ENCODE data around the gene MARCKSL1. TPM values are rescaled to one million over a fixed set of nuclear protein-coding genes. Genes with fewer than 3 reads are reported as not detected.
"Not testable (repeated sequence)": the region's sequence is repeated elsewhere in the genome, so short reads cannot be mapped to it uniquely, and the experiment has no call there.

MARCKSL1 gene
- total RNA-seq, 1 donor from 2014 or later, result 465 TPM

DNA sequence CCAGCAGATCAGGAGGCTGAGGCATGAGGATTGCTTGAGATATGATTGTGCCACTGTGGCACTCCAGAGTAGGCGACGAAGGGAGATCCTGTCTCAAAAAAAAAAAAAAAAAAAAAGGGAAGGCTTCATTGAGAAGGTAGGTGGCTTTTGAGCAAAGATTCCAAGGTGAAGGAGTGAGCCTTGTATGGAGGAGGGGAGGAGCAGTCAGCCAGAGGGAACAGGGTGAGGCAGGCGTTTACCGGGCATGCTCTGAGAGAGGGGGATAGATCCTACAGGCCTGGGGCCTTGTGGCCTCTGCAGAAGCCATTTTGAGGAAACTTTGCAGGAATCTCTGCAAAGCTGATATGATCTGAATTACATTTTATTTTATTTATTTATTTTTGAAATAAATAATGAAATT lies 49.3 kb downstream of the MARCKSL1 start:
- TF ChIP-seq, protein P1, sequence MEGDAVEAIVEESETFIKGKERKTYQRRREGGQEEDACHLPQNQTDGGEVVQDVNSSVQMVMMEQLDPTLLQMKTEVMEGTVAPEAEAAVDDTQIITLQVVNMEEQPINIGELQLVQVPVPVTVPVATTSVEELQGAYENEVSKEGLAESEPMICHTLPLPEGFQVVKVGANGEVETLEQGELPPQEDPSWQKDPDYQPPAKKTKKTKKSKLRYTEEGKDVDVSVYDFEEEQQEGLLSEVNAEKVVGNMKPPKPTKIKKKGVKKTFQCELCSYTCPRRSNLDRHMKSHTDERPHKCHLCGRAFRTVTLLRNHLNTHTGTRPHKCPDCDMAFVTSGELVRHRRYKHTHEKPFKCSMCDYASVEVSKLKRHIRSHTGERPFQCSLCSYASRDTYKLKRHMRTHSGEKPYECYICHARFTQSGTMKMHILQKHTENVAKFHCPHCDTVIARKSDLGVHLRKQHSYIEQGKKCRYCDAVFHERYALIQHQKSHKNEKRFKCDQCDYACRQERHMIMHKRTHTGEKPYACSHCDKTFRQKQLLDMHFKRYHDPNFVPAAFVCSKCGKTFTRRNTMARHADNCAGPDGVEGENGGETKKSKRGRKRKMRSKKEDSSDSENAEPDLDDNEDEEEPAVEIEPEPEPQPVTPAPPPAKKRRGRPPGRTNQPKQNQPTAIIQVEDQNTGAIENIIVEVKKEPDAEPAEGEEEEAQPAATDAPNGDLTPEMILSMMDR (conservative IDR thresholded peaks at IDR 0.05), result no peak
- DNase-seq (ENCODE audit: extremely low spot score, unreplicated experiment), result no peak
- no peaks in the 10 kb centered on the region for H3K9me3 Mint-ChIP-seq
- H3K27me3 Mint-ChIP-seq, result no peaks in the 10 kb centered on the region
- no peak overlapping the region for H3K4me3 Mint-ChIP-seq
- no peak overlapping the region for H3K27ac Mint-ChIP-seq
- H3K36me3 Mint-ChIP-seq, result no peaks in the 10 kb centered on the region
- peaks cover 5% of the 10 kb centered on the region for H3K4me1 Mint-ChIP-seq (ENCODE audit: unreplicated experiment)

DNA sequence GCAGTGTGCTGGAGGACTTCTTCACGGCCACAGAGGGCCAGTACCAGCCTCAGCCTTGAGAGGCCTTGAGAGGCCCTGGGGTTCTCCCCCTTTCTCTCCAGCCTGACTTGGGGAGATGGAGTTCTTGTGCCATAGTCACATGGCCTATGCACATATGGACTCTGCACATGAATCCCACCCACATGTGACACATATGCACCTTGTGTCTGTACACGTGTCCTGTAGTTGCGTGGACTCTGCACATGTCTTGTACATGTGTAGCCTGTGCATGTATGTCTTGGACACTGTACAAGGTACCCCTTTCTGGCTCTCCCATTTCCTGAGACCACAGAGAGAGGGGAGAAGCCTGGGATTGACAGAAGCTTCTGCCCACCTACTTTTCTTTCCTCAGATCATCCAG lies 50.4 kb downstream of the MARCKSL1 start:
- Mint-ChIP-seq H3K4me3 (no peak overlapping the region), H3K9me3 (no peaks in the 10 kb centered on the region), H3K27me3 (no peaks in the 10 kb centered on the region), H3K36me3 (no peaks in the 10 kb centered on the region), H3K27ac (no peak overlapping the region), H3K4me1 (ENCODE audit: unreplicated experiment) (no peaks in the 10 kb centered on the region)
- TF ChIP-seq, protein P1 (conservative IDR thresholded peaks at IDR 0.05), result no peak
- DNase-seq (ENCODE audit: extremely low spot score, unreplicated experiment), result no peak

DNA sequence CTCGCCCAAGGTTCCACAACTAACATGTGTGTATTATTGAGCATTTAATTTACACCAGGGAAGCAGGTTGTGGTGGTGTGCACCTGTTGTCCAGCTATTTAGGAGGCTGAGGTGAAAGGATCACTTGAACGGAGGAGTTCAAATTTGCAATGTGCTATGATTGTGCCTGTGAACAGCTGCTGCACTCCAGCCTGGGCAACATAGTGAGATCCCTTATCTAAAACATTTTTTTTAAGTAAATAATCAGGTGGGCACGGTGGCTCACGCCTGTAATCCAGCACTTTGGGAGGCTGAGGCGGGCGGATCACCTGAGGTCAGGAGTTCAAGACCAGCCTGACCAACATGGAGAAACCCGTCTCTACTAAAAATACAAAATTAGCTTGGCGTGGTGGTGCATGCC lies 51.3 kb downstream of the MARCKSL1 start:
- not testable (repeated sequence) for H3K27me3 Mint-ChIP-seq; H3K9me3 Mint-ChIP-seq; DNase-seq (ENCODE audit: extremely low spot score, unreplicated experiment); H3K36me3 Mint-ChIP-seq; H3K4me3 Mint-ChIP-seq; H3K4me1 Mint-ChIP-seq (ENCODE audit: unreplicated experiment); H3K27ac Mint-ChIP-seq

Other genes with a start within 250 kb of the MARCKSL1 start
- gene KPNA6, start 228.2 kb downstream of the MARCKSL1 start, total RNA-seq (ENCODE audit: low replicate concordance), result 76.2 and 85.1 TPM in 2 replicates
- 54.0 and 60.4 TPM in 2 replicates for gene TXLNA, start 156.6 kb downstream of the MARCKSL1 start, total RNA-seq (ENCODE audit: low replicate concordance)
- 15.8 and 19.6 TPM in 2 replicates for gene CCDC28B, start 135.6 kb downstream of the MARCKSL1 start, total RNA-seq (ENCODE audit: low replicate concordance)
- 4.3 and 4.7 TPM in 2 replicates for gene IQCC, start 130.6 kb downstream of the MARCKSL1 start, total RNA-seq (ENCODE audit: low replicate concordance)
- not detected in 2 replicates for gene DCDC2B, start 127.1 kb downstream of the MARCKSL1 start, total RNA-seq (ENCODE audit: low replicate concordance)
- gene TMEM234, start 113.9 kb downstream of the MARCKSL1 start, total RNA-seq (ENCODE audit: low replicate concordance), result 33.9 and 35.4 TPM in 2 replicates
- gene EIF3I, start 113.8 kb downstream of the MARCKSL1 start, total RNA-seq (ENCODE audit: low replicate concordance), result 162 and 179 TPM in 2 replicates
- gene FAM167B, start 89.0 kb downstream of the MARCKSL1 start, total RNA-seq (ENCODE audit: low replicate concordance), result 1.4 and 2.1 TPM in 2 replicates
- not detected in 2 replicates for gene LCK, start 85.0 kb downstream of the MARCKSL1 start, total RNA-seq (ENCODE audit: low replicate concordance)
- gene HDAC1, start 44.1 kb downstream of the MARCKSL1 start, total RNA-seq (ENCODE audit: low replicate concordance), result 108 and 114 TPM in 2 replicates
- 4.7 and 8.7 TPM in 2 replicates for gene FAM229A, start 26.3 kb upstream of the MARCKSL1 start, total RNA-seq (ENCODE audit: low replicate concordance)
- 2.1 and 3.8 TPM in 2 replicates for gene TSSK3, start 26.3 kb upstream of the MARCKSL1 start, total RNA-seq (ENCODE audit: low replicate concordance)
- 66.5 and 71.3 TPM in 2 replicates for gene BSDC1, start 58.2 kb upstream of the MARCKSL1 start, total RNA-seq (ENCODE audit: low replicate concordance)
- gene ZBTB8B, start 128.8 kb upstream of the MARCKSL1 start, total RNA-seq (ENCODE audit: low replicate concordance), result 0.74 and 1.9 TPM in 2 replicates
- 5.4 and 9.5 TPM in 2 replicates for gene ZBTB8A, start 203.2 kb upstream of the MARCKSL1 start, total RNA-seq (ENCODE audit: low replicate concordance)

All from type B pancreatic cell (in vitro differentiated cells).